Breast epithelium (tissue), 3 donors: Measurements from ENCODE around the gene IPO13.

Source experiments
- CTCF ChIP-seq, 3 donors: fragments of 450-650 bp; IDR thresholded peaks; one replicate each; pipeline ENCODE4 v1.5.1; 2016 to 2017; ENCODE audit warnings: antibody characterized with exemption in 3 of 3, mild to moderate bottlenecking in 3 of 3, moderate library complexity in 3 of 3
- POLR2A ChIP-seq: fragments of 450-650 bp; IDR thresholded peaks from one replicate; pipeline ENCODE4 v1.6.1; 2016; ENCODE audit warnings: antibody characterized with exemption, mild to moderate bottlenecking, moderate library complexity

GRCh38 chr1:43994794-43995790 is 48.3 kb downstream of the IPO13 start:
- TF ChIP-seq POLR2A: no peak
- no peak for TF ChIP-seq CTCF (IDR thresholded peaks at IDR 0.05)
